Germinal center (tissue), 1 donor: Measurements from ENCODE around the gene SH3GL1.

Experiments
- DNase-seq: peaks from one replicate; pipeline ENCODE4 v3.0.0; 2012; ENCODE audit warnings: mixed read lengths, low spot score

The SH3GL1 gene

DNA sequence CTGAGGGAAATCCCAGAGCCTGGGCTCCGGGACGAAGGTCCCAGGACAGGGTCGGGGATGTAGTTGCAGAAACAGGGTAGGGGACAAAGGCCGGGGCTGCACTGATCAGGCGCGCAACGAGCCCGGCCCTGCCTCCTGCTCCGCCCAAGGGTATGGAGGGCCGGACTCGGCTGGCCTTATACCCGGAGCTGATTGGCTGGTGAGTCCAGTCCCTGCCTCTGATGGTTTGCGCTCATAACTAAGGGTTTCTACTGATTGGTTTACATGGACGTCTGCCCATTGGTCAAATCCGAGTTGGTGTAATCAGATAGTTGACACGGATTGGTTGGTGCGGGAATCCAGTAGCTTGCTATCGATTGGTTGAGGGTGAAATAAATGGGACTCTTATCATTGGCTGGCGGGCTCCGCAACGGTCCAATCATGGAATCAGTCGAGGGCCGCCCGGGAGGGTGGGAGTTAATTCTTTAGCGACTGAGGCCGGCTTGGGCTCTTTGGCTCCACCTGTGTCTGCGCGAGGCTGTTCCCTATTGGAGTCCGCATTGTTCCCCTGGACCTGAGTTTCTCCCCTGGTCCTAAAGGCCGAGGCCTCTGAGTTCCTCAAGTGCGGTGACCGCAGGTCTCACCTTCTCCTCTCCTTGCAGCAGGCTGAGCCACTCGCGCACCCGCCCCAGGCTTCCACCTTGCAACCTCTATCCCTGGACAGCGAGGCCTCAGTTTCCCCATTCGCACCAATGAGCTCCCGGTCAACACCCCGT, 57.6 kb downstream of the SH3GL1 start:
- peak; percentile 93 for DNase-seq

GRCh38 chr19:4342314-4342614, 58.1 kb downstream of the SH3GL1 start:
- DNase-seq = no peak

DNA sequence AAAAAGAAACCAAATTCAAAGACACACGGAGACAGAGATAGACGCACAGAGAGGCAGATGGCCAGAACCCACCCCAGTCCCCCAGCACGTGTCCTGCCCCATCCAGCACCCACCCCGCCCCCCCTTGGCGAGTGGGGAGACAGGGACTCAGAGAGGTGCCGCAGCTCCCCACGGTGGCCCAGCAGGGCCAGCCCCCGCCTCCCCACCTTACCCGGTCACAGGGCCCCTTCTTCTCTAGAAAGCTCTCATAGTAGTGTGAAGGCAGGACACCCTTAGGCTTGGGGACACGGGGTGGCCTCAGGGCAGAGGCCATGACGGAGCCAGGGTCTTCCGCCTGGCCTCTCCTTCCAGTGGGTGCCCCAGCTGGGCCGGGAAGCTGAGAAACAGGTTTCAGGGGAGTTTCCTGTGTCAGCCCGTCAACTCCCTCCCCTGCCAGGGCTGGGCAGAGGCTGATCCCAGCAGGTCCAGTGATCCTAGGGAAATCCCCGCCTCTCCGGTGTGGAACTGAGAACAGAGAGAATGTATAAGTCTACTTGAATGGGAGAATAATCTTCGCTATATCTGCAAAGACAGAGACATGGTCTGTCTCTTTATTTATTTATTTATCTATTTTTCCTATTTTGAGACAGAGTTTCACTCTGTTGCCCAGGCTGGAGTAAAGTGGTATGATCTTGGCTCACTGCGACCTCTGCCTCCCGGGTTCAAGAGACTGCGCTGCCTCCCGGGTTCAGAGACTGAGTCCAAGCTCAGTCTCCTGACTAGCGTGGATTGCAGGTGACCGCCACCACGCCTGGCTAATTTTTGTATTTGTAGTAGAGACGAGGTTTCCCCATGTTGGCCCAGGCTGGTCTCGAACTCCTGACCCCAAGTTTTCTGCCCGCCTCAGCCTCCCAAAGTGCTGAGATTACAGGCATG, 61.6 kb downstream of the SH3GL1 start, which contains the start of gene STAP2:
TSS of gene STAP2 (minus strand) at position 387 of the 915 bp plus-strand sequence. CDS start at position 313, 74 bp downstream.
- DNase-seq = no peak

DNA sequence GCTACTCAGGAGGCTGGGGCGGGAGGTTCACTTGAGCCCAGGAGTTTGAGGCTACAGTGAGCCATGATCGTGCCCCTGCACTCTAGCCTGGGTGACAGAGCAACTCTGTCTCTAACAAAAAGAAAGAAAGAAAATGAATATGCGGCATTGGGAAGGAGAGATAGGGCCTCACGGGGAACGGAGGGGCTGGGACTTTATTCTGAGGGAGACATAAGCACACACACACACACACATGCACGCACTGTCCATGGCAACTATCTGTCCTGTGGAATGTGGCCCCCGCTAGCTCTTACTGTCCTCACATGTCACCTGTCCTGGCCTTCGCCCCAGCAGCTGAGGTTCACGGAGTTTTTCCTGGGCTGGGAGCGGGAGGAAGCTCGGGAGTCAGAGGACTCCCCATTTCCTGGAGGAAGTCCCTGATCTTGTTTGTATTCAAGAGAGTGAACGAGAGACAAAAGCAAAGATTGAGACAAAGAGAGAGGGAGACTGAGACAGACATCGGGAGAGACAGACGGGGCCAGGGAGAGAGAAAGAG, 62.4 kb downstream of the SH3GL1 start:
- no peak for DNase-seq

DNA sequence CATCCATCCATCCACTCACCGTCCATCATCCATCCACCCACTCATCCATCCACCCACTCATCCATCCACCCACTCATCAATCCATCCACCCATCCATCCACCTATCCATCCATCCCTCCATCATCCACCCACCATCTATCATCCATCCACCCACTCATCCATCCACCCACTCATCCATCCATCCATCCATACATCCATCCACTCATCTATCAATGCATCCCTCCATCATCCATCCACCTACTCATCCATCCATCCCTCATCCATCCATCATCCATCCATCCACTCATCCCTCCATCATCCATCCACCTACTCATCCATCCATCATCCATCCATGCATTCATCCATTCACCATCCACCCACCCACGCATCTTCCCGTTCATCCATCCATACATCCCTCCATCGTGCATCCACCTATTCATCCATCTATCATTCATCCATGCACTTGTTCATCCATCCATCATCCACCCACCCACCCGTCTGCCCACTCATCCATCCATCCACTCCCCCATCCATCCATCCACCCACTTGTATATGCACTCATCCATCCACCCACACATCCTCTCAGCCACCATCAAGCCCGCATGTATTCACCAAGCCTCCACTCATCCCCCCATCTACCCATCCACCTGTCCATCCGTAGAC, 65.3 kb downstream of the SH3GL1 start:
- no peak for DNase-seq

DNA sequence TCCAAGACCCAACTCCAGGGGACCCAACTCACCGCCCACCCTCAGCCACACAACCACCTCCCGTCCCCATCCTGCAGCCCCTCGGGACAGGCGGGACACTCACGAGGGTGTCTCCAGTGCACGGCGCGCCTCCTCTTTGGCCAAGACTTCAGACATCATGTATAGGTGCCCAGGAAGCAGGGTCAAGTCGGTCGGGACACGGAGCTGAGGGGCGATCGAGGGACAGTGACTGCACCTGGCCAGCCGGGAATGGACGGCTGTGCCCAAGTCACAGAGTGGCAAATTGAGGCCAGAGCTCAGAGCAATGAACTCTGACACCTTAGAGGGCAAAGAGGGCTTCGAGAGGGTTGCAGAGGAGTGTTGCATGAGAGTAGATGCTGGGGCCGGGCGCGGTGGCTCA, 70.5 kb downstream of the SH3GL1 start:
- DNase-seq = no peak

DNA sequence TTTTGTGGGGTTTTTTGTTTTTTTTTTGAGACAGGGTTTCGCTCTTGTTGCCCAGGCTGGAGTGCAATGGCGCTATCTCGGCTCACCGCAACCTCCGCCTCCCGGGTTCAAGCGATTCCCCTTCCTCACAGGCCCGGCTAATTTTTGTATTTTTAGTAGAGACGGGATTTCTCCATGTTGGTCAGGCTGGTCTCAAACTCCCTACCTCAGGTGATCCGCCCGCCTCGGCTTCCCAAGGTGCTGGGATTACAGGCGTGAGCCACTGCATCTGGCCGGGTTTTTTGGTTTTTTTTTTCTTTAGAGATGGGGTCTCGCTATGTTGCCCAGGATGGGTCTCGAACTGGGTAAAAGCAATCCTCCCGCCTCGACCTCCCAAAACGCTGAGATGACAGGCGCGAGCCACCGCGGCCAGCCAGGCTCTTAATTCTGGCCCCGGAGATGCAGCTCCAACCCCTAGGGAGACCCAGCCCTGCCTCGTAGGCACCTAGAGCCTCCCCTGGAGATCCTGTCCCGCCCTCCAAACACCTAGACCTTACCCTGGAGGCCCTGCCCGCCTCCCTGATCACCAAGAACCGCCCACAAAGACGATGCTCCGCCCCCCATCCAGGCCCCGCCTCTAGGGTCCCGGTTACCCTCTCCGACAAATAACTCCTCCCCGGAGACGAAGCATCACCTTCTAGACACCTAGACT, 71.2 kb downstream of the SH3GL1 start:
- peak; percentile 36 for DNase-seq

GRCh38 chr19:4328243-4328990, 71.9 kb downstream of the SH3GL1 start:
- DNase-seq = peak; percentile 95

DNA sequence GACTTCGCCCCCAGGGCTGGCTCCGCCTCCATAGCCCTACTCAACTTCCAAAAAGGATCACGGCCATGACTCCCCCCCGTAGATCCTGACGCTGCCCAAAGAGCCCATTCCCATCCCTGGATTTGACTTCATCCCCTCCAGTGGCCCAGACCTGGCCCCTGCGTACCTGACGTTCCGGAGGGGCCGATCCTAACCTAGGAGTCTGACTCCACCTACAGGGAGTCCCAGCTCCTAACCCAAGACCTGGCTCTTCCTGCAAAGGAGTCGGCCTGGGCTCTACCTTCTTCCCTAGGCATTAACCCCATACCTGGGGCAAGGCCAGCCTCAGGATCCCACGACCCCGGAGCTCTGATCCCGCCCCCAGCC, 72.5 kb downstream of the SH3GL1 start:
- no peak for DNase-seq

GRCh38 chr19:4327252-4327876, 73.0 kb downstream of the SH3GL1 start:
- peak; percentile 53 for DNase-seq

- no peak for DNase-seq
These were observed 73.5 kb downstream of the SH3GL1 start for GRCh38 chr19:4326837-4327251.

DNA sequence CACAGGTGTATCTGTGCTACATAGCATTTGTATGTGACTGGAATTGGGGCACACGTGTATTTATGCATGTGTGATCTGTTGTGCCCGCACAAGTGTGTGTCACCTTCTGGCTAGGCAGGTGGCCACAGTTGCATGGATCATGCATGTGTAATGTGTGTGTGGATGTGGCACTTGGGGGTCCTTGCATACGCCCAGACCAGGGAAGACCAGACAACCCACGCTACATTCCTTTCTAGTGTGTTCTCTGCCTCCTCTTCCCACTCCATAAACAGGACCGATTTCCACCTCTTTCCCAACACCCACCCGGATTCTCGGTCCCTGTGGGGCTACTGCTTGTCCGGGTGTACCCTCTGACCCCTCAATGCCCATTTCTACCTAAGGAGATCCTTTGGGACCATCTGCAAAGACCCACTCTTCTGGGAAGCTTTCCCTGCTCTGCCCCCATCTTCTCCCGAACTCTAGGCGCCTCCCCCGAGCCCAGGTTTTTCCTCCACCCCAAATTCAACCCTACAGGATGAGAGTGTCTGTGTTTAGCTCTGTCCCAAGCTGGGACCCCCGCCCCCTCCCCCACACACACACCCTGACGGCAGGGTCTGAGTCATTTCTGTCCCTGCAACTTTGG, 74.0 kb downstream of the SH3GL1 start:
- DNase-seq = no peak

DNA sequence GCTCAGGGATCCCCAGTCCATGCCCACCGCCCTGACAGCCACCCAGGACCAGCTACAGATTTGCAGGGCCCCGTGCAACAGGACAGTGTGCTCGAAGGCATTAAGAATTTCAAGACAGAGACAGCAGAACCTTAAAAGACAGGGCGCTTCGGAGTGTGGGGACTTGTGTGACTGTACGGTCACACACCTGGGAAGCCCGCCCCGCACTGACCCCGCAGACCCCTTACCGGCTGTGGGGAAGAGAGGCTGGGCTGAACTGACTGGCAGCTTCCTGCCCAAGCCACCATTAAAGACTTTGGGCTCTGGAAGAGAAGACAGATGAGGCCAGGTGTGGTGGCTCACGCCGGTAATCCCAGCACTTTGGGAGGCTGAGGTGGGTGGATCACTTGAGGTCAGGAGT, 76.1 kb downstream of the SH3GL1 start:
- DNase-seq = no peak

DNA sequence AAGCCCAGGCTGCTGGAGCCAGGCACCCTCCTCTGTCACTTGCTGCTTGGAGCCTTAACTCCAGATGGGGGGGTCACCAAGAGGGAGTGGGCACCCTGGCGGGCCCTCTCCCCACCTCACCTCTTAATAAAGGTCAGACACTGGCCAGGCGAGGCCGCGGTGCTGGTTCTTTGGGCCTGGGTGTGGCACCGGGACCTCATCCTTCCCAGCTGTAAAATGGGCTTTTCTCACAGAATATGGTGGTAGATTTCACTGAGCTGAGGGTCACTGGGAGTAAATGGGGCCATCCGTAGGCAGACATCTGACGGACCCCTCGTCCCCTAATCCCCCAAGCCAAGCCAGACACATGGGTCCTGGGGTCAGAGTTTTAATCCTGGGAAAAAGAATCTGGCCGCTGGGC, 76.7 kb downstream of the SH3GL1 start:
- DNase-seq = no peak

- no peak for DNase-seq
These were observed 77.2 kb downstream of the SH3GL1 start for GRCh38 chr19:4322942-4323665.

DNA sequence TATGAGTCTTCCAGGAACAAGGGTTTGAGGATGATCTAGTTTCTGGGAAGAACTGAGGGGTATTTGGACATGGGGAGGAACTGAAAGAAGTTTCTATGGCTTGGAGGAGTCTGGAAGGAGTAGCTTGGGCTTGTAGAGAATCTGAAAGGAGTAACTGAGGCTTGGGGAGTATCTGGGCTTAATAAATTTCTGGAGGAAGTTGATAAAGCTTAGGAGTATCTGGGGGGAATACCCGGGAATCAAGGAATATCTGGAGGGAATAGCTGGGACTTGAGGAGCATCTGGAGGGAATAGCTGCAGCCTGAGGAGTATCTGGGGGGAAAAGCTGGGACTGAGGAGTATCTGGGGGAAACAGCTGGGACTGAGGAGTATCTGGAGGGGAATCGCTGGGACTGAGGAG, 79.9 kb downstream of the SH3GL1 start:
- DNase-seq = no peak

DNA sequence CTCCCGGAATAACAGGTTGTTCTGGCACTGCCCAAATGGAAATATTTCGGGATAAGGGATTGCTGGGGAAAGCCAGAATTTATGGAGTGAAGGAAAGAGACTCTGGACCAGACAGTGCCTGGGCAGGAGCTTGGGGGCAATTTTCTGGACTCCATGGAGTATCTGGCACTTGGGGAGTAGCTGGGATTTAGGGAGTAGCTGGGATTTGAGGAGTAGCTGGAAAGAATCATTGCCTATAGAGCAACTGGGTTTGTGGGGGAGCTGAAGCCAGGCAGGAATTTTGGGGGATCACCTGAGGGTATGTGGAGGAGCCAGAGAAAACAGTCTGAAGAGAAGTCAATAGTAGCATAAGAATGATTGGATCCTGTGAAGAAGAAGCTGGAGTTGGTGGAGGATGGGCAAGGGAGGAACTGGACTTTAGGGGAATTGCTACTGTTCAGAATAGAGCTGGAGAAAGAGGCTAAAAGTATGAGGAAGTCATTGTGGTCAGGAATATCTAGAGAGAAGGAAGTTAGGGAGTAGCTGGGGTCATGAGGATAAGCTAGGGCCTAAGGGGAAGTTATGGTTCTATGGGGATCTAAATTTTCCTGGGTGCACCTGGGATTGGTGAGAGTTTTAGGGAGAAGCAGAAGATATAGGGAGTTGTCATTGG, 81.2 kb downstream of the SH3GL1 start:
- no peak for DNase-seq

GRCh38 chr19:4318460-4318859, 81.9 kb downstream of the SH3GL1 start:
- DNase-seq = no peak

GRCh38 chr19:4316956-4317355, 83.4 kb downstream of the SH3GL1 start:
- DNase-seq = no peak
